HG03159 (cell line): ENCODE measurements around the gene GLT1D1.
"Not testable (repeated sequence)": the region's sequence is repeated elsewhere in the genome, so short reads cannot be mapped to it uniquely, and the experiment has no call there.

Experiments used
- ATAC-seq: cut with Tn5 transposase; IDR thresholded peaks from one replicate; pipeline ENCODE4 v1.9.1; 2021; ENCODE audit warnings: mild to moderate bottlenecking, moderate library complexity; ENCODE audit not compliant: unreplicated experiment

The GLT1D1 gene

DNA sequence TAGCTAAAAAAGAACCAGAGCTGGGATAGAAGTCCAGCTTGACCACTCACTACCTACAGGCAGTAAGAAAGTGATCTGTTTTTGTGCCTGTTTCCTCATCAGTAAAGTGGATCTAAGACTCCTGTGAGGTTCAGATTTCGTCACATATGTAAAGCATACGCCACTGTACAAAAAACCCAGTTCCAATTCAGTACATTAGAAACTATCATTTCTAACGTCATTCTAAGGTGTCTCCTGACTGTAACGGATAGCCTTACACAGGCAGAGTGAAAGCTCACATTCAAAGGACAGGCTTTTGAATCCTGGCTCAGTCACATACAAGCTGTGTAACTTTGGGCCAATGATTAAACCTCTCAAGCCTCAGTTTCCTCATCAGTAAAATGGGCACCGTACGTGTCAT, 33.0 kb upstream of the GLT1D1 start:
- no peak for ATAC-seq

DNA sequence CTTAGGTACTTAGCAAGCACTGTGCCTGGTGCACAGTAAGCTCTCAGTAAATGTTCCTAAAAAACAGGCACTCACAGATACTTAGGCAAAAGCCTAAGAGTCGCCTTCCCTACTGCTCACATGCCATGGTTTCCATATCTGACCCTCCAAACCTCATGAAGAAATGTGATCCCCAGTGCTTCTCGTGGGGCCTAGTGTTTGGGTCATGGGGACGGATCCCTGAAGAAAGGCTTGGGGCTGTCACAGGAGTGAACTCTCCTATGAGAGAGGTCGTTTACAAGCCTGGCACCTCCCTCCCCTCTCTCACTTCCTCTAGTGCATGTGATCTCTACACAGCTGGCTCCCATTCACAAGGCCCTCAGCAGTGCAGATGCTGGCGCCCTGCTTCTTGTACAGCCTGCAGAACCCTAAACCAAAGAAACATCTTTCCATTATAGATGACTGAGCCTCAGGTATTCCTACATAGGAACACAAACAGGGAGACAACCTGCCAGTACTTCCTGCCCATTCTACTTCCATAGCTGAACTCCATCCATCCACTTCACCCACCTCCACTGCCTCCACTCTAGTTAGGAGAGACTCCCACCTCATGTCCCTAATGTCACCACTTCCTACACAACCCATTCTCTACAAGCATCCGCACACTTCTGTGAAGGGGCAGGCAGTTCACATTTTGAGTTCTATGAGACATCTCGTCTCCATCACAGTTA, 32.4 kb upstream of the GLT1D1 start:
- ATAC-seq, result peak; percentile 60

DNA sequence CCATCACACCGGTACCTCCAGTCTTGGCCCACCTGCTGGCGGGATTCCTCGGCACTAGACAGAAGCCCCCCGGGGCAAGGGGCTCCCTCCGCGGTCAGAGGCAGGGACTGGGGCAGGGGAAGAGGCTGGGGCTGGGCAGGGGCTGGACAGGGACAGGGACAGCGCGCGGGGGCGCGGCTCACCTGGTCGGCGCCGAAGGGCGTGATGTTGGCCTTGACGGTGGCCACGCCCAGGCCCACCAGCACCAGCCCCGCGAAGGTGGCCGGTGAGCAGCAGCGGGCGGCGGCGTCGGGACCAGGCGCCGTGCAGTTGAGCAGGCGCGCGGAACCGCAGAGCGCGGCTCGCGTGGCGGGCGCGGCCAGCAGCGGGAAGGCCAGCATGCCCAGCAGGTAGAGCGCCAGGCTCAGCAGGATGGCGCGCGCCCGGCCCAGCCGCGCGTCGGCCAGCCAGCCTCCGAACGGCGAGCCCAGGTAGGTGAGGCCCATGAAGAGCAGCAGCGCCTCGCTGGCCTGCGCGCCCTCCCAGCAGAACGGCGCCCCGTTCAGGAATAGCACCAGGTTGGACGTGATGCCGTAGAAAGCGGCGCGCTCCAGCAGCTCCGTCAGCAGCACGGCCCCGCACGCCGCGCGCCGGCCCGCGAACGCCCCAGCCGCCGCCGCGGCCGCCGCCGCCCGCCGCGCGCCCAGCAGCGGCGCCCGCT, 29.9 kb upstream of the GLT1D1 start:
- peak; percentile 26 for ATAC-seq

DNA sequence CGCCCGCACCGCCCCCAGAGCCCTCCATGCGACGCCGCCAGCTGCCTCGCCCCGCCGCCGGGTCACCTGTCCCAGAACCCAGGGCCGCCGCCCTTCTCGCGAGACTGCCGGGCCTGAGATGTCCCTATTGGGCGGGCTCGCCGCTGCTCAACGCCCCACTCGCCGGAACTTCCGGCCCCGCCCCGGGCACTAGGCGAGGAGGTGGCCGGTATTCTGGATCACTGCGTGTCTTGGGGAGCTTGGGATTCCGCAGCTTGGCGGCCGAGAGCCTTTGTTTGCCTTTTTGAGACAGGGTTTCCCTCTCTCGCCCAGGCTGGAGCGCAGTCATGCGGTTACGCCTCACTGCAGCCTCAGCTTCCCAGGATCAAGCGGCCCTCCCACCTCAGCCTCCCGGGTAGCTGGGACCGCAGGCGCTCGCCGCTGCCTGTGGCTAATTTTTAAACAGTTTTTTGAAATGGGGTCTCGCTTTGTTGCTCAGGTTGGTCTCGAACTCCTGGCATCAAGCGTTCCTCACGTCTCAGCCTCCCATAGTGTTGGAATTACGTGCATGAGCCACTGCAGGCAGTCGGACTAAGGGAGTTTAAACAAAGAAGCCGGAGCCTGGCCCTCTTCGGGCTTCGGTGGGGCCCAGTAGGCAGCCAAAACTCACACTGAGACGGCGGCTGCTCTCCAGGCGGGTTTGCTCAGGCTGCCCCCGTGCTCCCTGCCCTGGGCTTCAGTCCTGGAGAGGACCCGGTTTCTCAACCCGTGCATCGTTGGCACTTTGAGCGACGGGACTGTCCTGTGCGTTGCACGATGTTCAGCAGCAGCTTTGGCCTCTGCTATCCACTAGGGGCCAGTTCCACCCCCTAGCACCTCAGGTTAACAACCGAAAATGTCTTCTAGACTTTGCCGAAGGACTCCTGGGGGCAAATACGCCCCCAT, 29.1 kb upstream of the GLT1D1 start, which contains the start of gene SLC15A4:
SLC15A4 (minus strand) TSS at position 43 of the 924 bp plus-strand sequence; CDS start at position 28, 15 bp downstream.
- peak; percentile 80 for ATAC-seq

DNA sequence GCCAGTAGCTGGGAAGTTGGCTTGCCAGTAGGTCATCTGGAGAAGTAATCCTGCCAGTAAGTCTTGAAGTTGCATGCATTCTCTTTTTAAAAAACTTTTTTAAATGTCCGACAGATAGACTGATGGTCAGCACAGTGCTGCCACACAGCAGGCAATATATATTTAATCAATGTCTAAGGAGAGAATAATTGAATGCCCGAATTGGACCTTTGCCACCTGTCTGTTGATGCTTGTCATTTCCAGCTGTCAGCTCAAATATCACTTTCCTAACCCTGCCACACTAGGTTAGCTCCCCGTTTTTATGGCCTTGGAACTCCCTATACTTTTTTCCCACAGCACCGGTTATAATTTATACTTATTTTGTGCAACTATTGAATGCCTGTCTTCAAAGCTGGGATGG, 27.4 kb upstream of the GLT1D1 start:
- ATAC-seq, result no peak

DNA sequence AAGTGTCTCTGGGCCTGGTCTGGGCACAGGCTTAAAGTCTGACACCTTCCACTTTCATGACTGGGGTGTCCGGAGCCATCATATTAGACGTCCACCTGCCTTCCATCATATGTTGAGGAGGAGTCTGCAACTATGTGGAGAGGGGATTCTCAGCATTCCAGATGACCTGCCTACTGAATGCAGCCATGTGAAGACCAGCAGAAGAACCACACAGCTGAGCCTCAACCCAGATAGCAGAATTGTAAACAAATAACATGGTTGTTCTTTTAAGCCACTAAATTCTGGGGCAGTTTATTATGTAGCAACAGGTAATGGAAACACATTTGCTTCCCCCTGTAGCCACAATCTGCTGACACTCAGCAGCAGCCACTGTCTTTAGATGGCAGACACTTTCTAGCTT, 25.6 kb upstream of the GLT1D1 start:
- no peak for ATAC-seq

DNA sequence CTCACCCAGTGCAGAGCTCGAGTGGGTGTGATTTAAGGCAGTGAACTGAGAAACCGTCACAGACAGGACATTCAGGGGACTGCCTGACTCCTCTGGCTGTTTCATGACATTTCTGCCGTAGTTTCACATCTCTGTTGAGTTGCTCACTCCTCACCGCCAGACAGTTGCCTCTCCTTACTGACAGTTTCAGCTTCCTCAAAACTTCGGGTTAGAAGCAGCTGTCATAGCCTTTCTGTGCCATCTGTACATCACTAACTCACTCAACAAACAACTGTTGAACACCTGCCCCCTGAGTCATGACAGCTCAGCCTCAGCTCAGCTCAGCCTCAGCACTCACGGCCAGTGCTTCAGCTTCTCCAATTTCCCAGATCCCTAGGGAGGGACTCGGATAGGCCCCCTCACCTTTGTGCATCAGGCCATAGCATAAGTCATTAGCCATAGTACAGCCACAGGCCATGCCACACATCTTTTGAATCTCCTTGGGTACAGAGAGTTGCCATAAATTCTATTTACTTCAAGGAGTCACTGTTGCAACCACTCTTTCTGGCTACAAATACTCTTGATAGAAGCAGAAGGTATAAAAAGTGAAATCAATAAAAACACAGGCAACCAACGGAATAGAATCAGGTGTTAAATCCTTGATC, 23.3 kb upstream of the GLT1D1 start:
- ATAC-seq, result peak; percentile 93

DNA sequence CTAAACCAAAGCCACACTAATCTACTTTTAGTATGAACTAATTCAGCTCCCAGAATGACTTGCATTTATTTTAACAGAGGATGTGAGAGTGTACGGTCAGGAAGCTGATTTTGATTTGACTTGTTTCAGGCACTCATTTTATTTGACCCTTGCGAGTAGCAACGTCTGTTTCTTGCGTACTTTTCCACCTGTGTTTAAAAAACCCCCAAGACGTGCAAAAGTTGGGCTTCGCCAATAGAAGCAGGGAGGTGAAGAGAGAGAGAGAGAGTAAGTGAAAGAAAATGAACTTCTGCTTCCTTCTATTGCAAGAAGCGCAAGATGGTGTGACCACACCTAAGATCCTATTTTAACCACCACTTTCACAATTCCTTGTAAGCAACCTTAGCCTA, 22.8 kb upstream of the GLT1D1 start:
- peak; percentile 49 for ATAC-seq

DNA sequence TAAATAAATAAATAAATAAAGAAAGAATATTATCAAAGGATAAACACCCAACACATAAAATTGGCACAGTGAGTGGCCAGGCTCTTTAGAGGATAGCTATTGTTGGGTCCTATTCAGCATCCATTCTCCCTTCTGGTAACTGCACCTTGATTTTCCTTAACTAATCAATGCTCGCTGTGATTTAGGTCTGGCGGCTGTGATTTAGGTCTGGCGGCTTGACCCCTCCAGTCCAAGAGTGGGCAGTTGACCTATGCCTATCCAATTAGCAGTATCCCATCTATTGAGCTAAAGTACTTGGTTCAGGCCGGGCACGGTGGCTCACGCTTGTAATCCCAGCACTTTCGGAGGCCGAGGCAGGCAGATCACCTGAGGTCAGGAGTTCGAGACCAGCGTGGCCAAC, 19.9 kb upstream of the GLT1D1 start:
- ATAC-seq, result no peak

DNA sequence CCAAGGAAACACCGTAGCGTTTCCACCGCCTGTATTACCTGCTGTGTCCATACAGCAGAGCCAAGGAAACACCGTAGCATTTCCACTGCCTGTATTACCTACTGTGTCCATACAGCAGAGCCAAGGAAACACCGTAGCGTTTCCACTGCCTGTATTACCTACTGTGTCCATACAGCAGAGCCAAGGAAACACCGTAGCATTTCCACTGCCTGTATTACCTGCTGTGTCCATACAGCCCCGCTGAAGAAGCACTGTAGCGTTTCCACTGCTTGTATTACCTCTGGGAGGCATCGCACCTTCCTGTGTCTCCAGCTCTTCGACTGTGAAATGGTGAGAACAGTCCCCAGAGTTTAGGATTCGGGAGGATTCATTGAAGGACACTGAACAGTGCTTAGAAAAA, 13.4 kb upstream of the GLT1D1 start:
- not testable (repeated sequence) for ATAC-seq

DNA sequence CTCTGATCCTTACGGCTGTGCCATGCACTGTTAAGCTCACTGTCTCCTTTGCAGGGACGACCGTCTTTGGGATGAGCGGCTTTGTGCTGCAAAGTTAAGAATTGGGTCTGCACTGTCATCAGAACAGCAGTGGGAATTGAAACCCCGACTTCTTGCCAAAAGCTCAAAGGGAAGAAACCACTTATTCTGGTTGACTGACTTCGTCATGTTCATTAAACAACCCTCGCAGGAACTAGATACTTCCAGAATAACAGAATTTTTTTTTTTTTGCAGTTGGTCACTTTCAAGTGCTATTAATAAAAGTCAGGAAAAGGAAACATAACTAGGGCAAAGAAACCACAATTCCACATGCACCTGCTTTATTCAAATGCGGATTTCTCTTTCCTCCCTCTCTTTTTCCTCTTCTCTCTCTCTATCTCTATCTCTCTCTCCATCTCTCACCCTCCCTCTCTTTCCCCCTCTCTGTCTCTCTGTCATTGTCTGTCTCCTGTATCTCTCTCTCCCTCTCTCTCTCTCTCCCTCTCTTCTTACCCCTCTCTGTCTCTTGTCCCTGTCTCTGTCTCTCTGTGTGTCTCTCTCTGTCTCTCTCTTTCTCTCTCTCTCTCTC, 12.3 kb upstream of the GLT1D1 start:
- peak; percentile 71 for ATAC-seq

DNA sequence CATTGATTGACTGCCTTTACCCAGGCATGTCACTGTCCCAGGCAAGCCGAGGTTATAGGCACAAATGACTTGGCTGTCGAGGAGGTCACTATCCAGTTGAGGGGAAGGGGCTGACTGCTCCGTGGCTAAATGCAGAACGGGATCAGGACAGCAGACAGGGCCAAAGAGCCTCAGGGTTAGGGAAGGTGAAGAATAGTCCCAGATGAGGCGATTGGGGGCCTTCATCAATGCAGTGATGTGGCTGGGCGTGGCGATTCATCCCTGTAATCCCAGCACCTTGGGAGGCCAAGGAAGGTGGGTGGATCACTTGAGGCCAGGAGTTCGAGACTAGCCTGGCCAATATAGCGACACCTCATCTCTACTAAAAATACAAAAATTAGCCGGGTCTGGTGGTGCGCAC, 10.7 kb upstream of the GLT1D1 start:
- ATAC-seq, result no peak

DNA sequence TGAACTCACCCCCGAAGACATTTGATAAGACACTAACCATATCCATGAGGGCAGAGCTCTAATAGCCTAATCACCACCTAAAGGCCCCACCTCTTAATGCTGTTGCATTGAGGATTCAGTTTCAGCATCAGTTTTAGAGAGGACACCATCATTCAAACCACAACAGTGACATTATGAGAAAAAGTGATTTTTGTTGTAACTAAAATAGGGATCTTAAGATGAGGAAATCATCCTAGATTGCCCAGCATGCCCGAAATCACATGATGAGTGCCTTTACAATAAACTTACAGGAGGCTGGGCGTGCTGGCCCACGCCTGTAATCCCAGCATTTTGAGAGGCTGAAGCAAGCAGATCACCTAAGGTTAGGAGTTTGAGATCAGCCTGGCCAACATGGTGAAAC, 9.7 kb upstream of the GLT1D1 start:
- no peak for ATAC-seq

DNA sequence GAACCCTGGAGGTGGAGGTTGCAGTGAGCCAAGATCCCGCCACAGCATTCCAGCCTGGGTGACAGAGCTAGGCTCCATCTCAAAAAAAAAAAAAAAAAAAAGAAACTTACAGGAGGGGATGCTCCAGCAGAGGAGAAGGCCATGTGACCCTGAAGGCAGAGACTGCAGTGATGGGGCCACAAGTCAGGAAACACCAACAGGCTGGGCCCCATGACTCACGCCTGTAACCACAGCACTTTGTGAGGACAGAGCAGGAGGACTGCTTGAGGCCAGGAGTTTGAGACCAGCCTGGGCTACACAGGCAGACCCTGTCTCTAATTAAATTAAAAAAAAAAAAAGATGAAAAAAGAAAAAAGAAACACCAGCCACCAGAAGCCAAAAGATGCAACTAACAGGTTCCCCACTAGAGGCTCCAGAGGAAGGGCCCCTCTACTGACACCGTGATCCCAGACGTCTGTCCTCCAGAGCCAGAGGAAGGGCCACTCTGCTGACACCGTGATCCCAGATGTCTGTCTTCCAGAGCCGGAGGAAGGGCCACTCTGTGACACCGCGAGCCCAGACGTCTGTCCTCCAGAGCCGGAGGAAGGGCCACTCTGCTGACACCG, 9.1 kb upstream of the GLT1D1 start:
- no peak for ATAC-seq

DNA sequence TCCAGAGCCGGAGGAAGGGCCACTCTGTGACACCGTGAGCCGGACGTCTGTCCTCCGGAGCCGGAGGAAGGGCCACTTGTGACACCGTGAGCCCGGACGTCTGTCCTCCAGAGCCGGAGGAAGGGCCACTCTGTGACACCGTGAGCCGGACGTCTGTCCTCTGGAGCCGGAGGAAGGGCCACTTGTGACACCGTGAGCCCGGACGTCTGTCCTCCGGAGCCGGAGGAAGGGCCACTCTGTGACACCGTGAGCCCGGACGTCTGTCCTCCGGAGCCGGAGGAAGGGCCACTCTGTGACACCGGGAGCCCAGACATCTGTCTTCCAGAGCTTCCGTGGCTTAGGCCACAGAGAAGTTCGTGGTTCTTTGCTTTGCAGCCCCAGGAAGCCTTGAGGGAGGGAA, 6.6 kb upstream of the GLT1D1 start:
- not testable (repeated sequence) for ATAC-seq

DNA sequence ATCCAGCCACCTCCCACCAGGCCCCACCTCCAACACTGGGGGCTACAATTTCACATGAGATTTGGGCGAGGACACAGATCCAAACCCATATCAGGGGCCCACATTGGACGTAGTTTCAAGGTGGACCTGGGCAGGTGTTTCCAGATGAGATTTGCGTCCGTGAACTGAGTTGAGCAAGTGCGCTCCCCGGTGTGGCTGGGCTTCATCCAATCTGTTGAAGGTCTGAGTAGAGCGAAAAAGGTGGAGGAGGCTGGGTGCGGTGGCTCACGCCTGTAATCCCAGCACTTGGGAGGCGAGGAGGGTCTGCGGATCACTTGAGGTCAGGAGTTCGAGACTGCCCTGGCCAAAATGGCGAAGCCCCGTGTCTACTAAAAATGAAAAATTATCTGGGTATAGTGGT, 4.9 kb upstream of the GLT1D1 start:
- no peak for ATAC-seq

DNA sequence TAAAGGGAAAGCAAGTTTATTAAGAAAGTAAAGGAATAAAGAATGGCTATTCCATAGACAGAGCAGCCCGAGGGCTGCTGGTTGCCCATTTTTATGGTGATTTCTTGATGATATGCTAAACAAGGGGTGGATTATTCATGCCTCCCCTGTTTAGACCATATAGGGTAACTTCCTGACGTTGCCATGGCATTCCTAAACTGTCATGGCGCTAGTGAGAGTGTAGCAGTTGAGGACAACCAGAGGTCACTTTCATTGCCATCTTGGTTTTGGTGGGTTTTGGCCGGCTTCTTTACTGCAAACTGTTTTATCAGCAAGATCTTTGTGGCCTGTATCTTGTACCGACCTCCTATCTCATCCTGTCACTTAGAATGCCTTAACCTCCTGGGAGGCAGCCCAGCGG, 3.5 kb upstream of the GLT1D1 start:
- not testable (repeated sequence) for ATAC-seq

DNA sequence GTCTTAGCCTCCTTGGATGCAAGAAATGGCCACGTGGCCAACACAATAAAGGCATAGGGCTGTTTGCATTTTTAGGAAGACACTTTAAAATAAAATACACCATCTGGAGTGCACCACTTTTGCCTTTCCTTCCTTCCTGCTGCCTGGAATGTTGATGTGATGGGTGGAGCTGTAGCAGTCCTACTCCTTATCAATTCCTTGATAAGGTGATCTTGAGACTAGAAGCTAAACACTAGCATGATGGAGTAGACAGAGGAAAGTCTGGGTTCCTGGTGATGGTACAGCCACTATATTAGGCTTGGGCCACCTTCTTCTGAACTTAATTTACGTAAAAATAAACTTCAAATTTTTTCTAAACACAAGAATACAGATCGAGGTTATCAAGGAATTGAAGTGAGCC, 2.9 kb upstream of the GLT1D1 start:
- ATAC-seq, result no peak

DNA sequence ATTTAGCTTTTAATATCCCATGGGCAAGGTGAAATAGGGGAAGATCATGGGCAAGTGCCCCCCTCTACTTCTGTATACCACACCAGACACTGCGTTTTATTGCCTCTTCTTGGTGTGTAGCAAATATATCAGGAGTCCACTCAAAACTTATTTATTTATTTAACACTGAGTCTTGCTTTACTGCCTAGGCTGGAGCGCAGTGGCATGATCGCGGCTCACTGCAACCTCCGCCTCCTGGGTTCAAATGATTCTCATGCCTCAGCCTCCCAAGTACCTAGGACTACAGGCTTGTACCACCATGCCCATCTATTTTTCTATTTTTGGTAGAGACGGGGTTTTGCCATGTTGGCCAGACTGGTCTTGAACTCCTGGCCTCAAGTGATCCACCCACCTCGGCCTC, 1.8 kb upstream of the GLT1D1 start:
- not testable (repeated sequence) for ATAC-seq

DNA sequence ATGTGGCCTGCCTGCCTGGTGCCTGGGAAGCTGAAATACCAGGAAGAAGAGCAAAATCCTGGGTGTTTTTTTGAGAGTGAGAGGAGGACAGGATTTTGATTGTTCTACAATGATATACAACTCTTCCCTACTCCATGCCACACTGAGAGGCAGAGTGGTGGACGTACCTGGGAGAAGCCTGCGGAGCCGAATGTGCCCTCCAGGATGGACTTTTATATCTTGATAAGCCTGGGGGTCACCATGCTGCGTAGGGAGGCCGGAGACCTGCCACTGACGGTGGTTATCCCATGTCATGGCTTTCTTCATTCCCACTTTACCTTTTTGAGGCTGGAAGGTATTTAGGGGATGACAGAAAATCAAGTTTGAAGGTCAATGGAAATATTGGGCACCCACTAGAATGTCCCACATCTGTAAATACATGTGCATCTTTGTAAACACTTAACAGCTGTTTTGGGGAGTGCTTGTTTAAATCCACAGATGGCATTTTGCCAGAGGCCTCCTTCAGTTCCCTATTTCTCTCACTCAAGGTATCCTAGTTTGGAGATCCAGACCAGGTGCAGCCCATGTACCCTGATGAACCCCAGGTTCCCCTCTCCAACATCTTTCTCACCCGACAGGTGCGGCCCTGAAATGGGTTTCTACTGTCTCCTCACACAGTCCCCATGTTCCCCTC, 1.1 kb upstream of the GLT1D1 start:
- no peak for ATAC-seq
